CD4-positive, alpha-beta T cell (primary cell): ENCODE data around the gene DDX1. TPM values are rescaled to one million over a fixed set of nuclear protein-coding genes. Genes with fewer than 3 reads are reported as not detected.

Source experiments
- ATAC-seq: fragments of 200-7000 bp; cut with Tn5 transposase; one replicate; pipeline ENCODE4 v1.10.0; 2022; ENCODE audit warnings: mild to moderate bottlenecking; ENCODE audit not compliant: poor library complexity
- CTCF ChIA-PET: fragments of 350-600 bp; sonication (Branson Sonifier 250); formaldehyde crosslinking; loops from one replicate; lab custom pipeline; 2021; ENCODE audit warnings: antibody characterized with exemption, inconsistent platforms; lab: Charles Lee
- POLR2A ChIA-PET: fragments of 350-600 bp; sonication (Branson Sonifier 250); formaldehyde crosslinking; loops from one replicate; lab custom pipeline; 2021; ENCODE audit warnings: antibody characterized with exemption, inconsistent platforms; lab: Charles Lee
- DNase-seq, 14 experiments: peaks; one replicate each; pipeline ENCODE4 v3.0.0-alpha.2; 2013 to 2020; ENCODE audit warnings: mixed read lengths in 2 of 14
- H3K27ac ChIP-seq, 2 donors: one replicate each; pipeline versions ENCODE4 v1.5.1 to v1.7.0; 2013; ENCODE audit warnings: low read length in 2 of 2, low read depth in 1 of 2, mild to moderate bottlenecking in 1 of 2
- H3K27me3 ChIP-seq, 2 experiments: 1 replicate in 1 of 2; 2 replicates in 1 of 2; pipeline versions ENCODE4 v1.6.1 to v1.7.0; 2013; ENCODE audit warnings: low read length in 2 of 2, control low read depth in 1 of 2, mild to moderate bottlenecking in 1 of 2, moderate library complexity in 1 of 2; ENCODE audit not compliant: insufficient read depth in 2 of 2, control insufficient read depth in 1 of 2
- H3K36me3 ChIP-seq: one replicate; pipeline ENCODE4 v1.6.1; 2013; ENCODE audit warnings: low read length, control low read depth; ENCODE audit not compliant: insufficient read depth
- H3K4me1 ChIP-seq: one replicate; pipeline ENCODE4 v1.6.1; 2013; ENCODE audit warnings: low read length, control low read depth; ENCODE audit not compliant: insufficient read depth
- H3K4me3 ChIP-seq: one replicate; pipeline ENCODE4 v1.5.1; 2013; ENCODE audit warnings: mild to moderate bottlenecking, low read length, moderate library complexity
- H3K9me3 ChIP-seq, 2 experiments: 1 replicate in 1 of 2; 2 replicates in 1 of 2; pipeline versions ENCODE4 v1.6.1 to v1.7.0; 2013; ENCODE audit warnings: low read length in 2 of 2, mild to moderate bottlenecking in 2 of 2, control low read depth in 1 of 2, moderate library complexity in 1 of 2; ENCODE audit not compliant: control insufficient read depth in 1 of 2, insufficient read depth in 1 of 2
- H3K27ac Mint-ChIP-seq: one replicate; pipeline ENCODE4 v1.8.0; 2020; ENCODE audit warnings: mixed read lengths
- H3K27me3 Mint-ChIP-seq: one replicate; pipeline ENCODE4 v1.8.0; 2021; ENCODE audit warnings: mixed read lengths
- H3K36me3 Mint-ChIP-seq: one replicate; pipeline ENCODE4 v1.8.0; 2021; ENCODE audit warnings: low read depth, mixed read lengths
- H3K4me1 Mint-ChIP-seq: one replicate; pipeline ENCODE4 v1.8.0; 2021; ENCODE audit warnings: low read depth, mixed read lengths
- H3K4me3 Mint-ChIP-seq: one replicate; pipeline ENCODE4 v1.8.0; 2020; ENCODE audit warnings: mild to moderate bottlenecking, mixed read lengths
- H3K9me3 Mint-ChIP-seq: one replicate; pipeline ENCODE4 v1.8.0; 2020; ENCODE audit warnings: mixed read lengths
- CTCF ChIP-seq: fragments of 200-600 bp; IDR thresholded peaks from one replicate; pipeline ENCODE4 v1.8.0; 2022; ENCODE audit warnings: antibody characterized with exemption, mild to moderate bottlenecking
- intact Hi-C, 2 experiments: fragments of 100-400 bp; cut with DNase I in 1 of 2; cut with micrococcal nuclease in 1 of 2; formaldehyde crosslinking; loops; one replicate each; pipeline versions ENCODE4 v1.15.1 to v1.9.0; 2023 to 2025; cut with DNase I, micrococcal nuclease
- total RNA-seq, 174 experiments: library from RNA in 2 of 174; stranded (reverse) in 2 of 174; gene quantifications; one replicate each; pipeline ENCODE4 v1.2.3 and lab custom pipeline; 2021 to 2026

DDX1 gene
- total RNA-seq, 2 experiments from 2014 or later: 48.8 to 50.1 TPM

GRCh38 chr2:15675456-15676195 is 84.0 kb downstream of the DDX1 start:
- Histone ChIP-seq H3K27ac (no peak overlapping the region), H3K9me3 (peaks cover 0 to under 1% of the 10 kb centered on the region in 2 experiments), H3K4me3 (no peak overlapping the region), H3K36me3 (no peaks in the 10 kb centered on the region), H3K4me1 (no peaks in the 10 kb centered on the region), H3K27me3 (peaks cover 2 to 6% of the 10 kb centered on the region in 2 experiments)
- TF ChIP-seq CTCF: no peak
- Mint-ChIP-seq H3K4me3 (no peak overlapping the region), H3K4me1 (no peaks in the 10 kb centered on the region), H3K9me3 (no peaks in the 10 kb centered on the region), H3K27me3 (peaks cover 10% of the 10 kb centered on the region), H3K27ac (no peak overlapping the region), H3K36me3 (no peaks in the 10 kb centered on the region)
- DNase-seq (no peak), ATAC-seq (no peak)
- intact Hi-C loops: no loop called here
- ChIA-PET CTCF (no interaction called here), POLR2A (no interaction called here)

- Mint-ChIP-seq H3K9me3 (no peaks in the 10 kb centered on the region), H3K27ac (no peak overlapping the region), H3K4me1 (no peaks in the 10 kb centered on the region), H3K27me3 (peaks cover 7% of the 10 kb centered on the region), H3K36me3 (no peaks in the 10 kb centered on the region), H3K4me3 (no peak overlapping the region)
- no peak overlapping the region for H3K27ac ChIP-seq
- H3K27me3 ChIP-seq: peaks cover under 1 to 6% of the 10 kb centered on the region in 2 experiments
- no peaks in the 10 kb centered on the region for H3K4me1 ChIP-seq
- H3K4me3 ChIP-seq: no peak overlapping the region
- peaks cover 0 to 3% of the 10 kb centered on the region in 2 experiments for H3K9me3 ChIP-seq
- no peak for TF ChIP-seq CTCF
- intact Hi-C loops: no loop called here
- ChIA-PET POLR2A (no interaction called here), CTCF (no interaction called here)
- DNase-seq (no peak), ATAC-seq (no peak)
- no peaks in the 10 kb centered on the region for H3K36me3 ChIP-seq
Measured at GRCh38 chr2:15677141-15677843, 85.6 kb downstream of the DDX1 start.

- Mint-ChIP-seq H3K27me3 (no peaks in the 10 kb centered on the region), H3K4me1 (no peaks in the 10 kb centered on the region), H3K27ac (no peak overlapping the region), H3K36me3 (no peaks in the 10 kb centered on the region), H3K4me3 (no peak overlapping the region), H3K9me3 (no peaks in the 10 kb centered on the region)
- Histone ChIP-seq H3K36me3 (no peaks in the 10 kb centered on the region), H3K9me3 (peaks cover 0 to 3% of the 10 kb centered on the region in 2 experiments), H3K4me1 (no peaks in the 10 kb centered on the region), H3K27me3 (peaks cover 0 to 6% of the 10 kb centered on the region in 2 experiments), H3K27ac (no peak overlapping the region), H3K4me3 (no peak overlapping the region)
- intact Hi-C loops: no loop called here
- no peak for TF ChIP-seq CTCF
- POLR2A ChIA-PET: no interaction called here
- CTCF ChIA-PET: no interaction called here
- ATAC-seq (no peak), DNase-seq (no peak)
Measured at GRCh38 chr2:15678346-15678745, 86.7 kb downstream of the DDX1 start.
